GM18498 (cell line): ENCODE measurements around the gene ACRBP.
"Not testable (repeated sequence)": the region's sequence is repeated elsewhere in the genome, so short reads cannot be mapped to it uniquely, and the experiment has no call there.

Experiments
- ATAC-seq: cut with Tn5 transposase; IDR thresholded peaks from one replicate; pipeline ENCODE4 v1.9.1; 2021; ENCODE audit warnings: mild to moderate bottlenecking, moderate library complexity; ENCODE audit not compliant: unreplicated experiment

Gene ACRBP

GRCh38 chr12:6618483-6619225 is 28.6 kb downstream of the ACRBP start:
- ATAC-seq, result no peak

GRCh38 chr12:6615802-6616201 is 31.4 kb downstream of the ACRBP start:
- ATAC-seq, result no peak

- ATAC-seq, result no peak
Measured at GRCh38 chr12:6614513-6615172, 32.6 kb downstream of the ACRBP start.

GRCh38 chr12:6613776-6614512 is 33.3 kb downstream of the ACRBP start:
- no peak for ATAC-seq

- ATAC-seq, result no peak
Measured at GRCh38 chr12:6613015-6613775, 34.0 kb downstream of the ACRBP start.

- ATAC-seq, result no peak
Measured at GRCh38 chr12:6612652-6613014, 34.6 kb downstream of the ACRBP start.

- ATAC-seq, result no peak
Measured at GRCh38 chr12:6612247-6612646, 35.0 kb downstream of the ACRBP start.

GRCh38 chr12:6608592-6609281 is 38.5 kb downstream of the ACRBP start:
- ATAC-seq, result no peak

- peak; percentile 35 for ATAC-seq
Measured at GRCh38 chr12:6607751-6608591, 39.3 kb downstream of the ACRBP start.

- ATAC-seq, result no peak
Measured at GRCh38 chr12:6606331-6607131, 40.7 kb downstream of the ACRBP start.

- ATAC-seq, result no peak
Measured at GRCh38 chr12:6605421-6606330, 41.6 kb downstream of the ACRBP start.

GRCh38 chr12:6604259-6605029 is 42.8 kb downstream of the ACRBP start:
- no peak for ATAC-seq

- no peak for ATAC-seq
Measured at GRCh38 chr12:6603095-6603567, 44.1 kb downstream of the ACRBP start.

- ATAC-seq, result no peak
Measured at GRCh38 chr12:6602526-6602925, 44.7 kb downstream of the ACRBP start.

- not testable (repeated sequence) for ATAC-seq
Measured at GRCh38 chr12:6595673-6596072, 51.6 kb downstream of the ACRBP start.

GRCh38 chr12:6592087-6592486 is 55.1 kb downstream of the ACRBP start:
- no peak for ATAC-seq
